Left ventricle myocardium inferior (tissue), 1 donor: ENCODE measurements around the gene TSC22D1. TPM values are rescaled to one million over a fixed set of nuclear protein-coding genes. Genes with fewer than 3 reads are reported as not detected.

Source experiments
- DNase-seq: peaks from one replicate; pipeline ENCODE4 v3.0.0-alpha.2; 2020
- H3K27ac ChIP-seq: fragments of 200-600 bp; replicated peaks from 2 replicates; pipeline ENCODE4 v1.8.0; 2021
- H3K27me3 ChIP-seq: fragments of 200-600 bp; 2 replicates; pipeline ENCODE4 v1.8.0; 2021; ENCODE audit warnings: low read depth
- H3K36me3 ChIP-seq: fragments of 200-600 bp; 2 replicates; pipeline ENCODE4 v1.8.0; 2021
- H3K4me1 ChIP-seq: fragments of 200-600 bp; 2 replicates; pipeline ENCODE4 v1.8.0; 2021
- H3K4me3 ChIP-seq: fragments of 200-600 bp; 2 replicates; pipeline ENCODE4 v1.8.0; 2021; ENCODE audit warnings: mild to moderate bottlenecking, moderate library complexity
- H3K9me3 ChIP-seq: fragments of 200-600 bp; replicated peaks from 2 replicates; pipeline ENCODE4 v1.8.0; 2021
- intact Hi-C: fragments of 100-400 bp; cut with micrococcal nuclease; formaldehyde crosslinking; loops from one replicate; pipeline ENCODE4 v1.11.0; 2022
- total RNA-seq: library from RNA; stranded (reverse); fragmentation: NEBNext Ultra II Directional; extraction: Animal tissue kit (Norgen Biotek cat#: 25700); gene quantifications from one replicate; pipeline ENCODE4 v1.2.1, GENCODE V29; 2021
- TF ChIP-seq, protein P1 (sequence below): fragments of 200-600 bp; IDR thresholded peaks from 2 replicates; pipeline ENCODE4 v1.8.0; 2021; ENCODE audit warnings: antibody characterized with exemption, mild to moderate bottlenecking, borderline replicate concordance
- donor health status: DM: no; HTN: yes; CAD: no; lungs with severe emphysema.

The TSC22D1 gene
- total RNA-seq, 1 donor from 2014 or later = 158 TPM

DNA sequence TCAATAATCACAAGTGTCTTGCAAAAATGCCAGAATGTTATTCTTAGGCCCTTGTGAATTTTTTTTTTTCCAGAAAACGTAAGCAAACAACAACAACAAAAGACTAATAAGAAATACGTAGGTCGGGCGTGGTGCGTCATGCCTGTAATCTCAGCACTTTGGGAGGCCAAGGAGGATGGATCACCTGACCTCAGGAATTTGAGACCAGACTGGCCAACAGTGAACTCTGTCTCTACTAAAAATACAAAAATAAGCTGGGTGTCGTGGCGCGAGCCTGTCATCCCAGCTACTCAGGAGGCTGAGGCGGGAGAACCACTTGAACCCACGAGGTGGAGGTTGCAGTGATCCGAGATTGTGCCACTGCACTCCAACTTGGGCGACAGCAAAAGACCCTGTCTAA is 20.9 kb downstream of the TSC22D1 start:
- intact Hi-C loops = no loop called here
- peaks cover 12% of the 10 kb centered on the region for H3K36me3 ChIP-seq
- H3K9me3 ChIP-seq = no peaks in the 10 kb centered on the region
- no peaks in the 10 kb centered on the region for H3K4me1 ChIP-seq
- DNase-seq = no peak
- H3K27ac ChIP-seq = no peak overlapping the region
- H3K27me3 ChIP-seq = no peaks in the 10 kb centered on the region
- no peak overlapping the region for H3K4me3 ChIP-seq
- TF ChIP-seq, protein P1, sequence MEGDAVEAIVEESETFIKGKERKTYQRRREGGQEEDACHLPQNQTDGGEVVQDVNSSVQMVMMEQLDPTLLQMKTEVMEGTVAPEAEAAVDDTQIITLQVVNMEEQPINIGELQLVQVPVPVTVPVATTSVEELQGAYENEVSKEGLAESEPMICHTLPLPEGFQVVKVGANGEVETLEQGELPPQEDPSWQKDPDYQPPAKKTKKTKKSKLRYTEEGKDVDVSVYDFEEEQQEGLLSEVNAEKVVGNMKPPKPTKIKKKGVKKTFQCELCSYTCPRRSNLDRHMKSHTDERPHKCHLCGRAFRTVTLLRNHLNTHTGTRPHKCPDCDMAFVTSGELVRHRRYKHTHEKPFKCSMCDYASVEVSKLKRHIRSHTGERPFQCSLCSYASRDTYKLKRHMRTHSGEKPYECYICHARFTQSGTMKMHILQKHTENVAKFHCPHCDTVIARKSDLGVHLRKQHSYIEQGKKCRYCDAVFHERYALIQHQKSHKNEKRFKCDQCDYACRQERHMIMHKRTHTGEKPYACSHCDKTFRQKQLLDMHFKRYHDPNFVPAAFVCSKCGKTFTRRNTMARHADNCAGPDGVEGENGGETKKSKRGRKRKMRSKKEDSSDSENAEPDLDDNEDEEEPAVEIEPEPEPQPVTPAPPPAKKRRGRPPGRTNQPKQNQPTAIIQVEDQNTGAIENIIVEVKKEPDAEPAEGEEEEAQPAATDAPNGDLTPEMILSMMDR = no peak

DNA sequence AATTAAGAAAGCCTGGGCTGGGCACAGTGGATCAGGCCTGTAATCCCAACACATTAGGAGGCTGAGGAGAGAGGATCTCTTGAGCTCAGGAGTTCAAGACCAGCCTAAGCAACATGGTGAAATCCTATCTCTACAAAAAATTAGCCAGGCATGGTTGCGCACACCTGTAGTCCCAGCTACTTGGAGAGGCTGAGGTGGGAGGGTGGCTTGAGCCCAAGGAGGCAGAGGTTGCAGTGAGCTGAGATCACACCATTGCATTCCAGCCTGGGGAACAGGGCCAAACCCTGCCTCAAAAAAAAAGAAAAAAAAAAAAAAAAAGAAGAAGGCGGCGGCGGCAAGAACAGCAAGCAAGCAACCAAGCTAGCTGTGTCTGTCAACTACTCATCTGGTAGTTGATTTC is 26.7 kb downstream of the TSC22D1 start:
- no peak for DNase-seq
- Histone ChIP-seq H3K4me3 (no peak overlapping the region), H3K27me3 (no peaks in the 10 kb centered on the region), H3K27ac (no peak overlapping the region), H3K36me3 (peaks cover 7% of the 10 kb centered on the region), H3K4me1 (no peaks in the 10 kb centered on the region), H3K9me3 (no peaks in the 10 kb centered on the region)
- TF ChIP-seq, protein P1 = no peak
- intact Hi-C loops = no loop called here

DNA sequence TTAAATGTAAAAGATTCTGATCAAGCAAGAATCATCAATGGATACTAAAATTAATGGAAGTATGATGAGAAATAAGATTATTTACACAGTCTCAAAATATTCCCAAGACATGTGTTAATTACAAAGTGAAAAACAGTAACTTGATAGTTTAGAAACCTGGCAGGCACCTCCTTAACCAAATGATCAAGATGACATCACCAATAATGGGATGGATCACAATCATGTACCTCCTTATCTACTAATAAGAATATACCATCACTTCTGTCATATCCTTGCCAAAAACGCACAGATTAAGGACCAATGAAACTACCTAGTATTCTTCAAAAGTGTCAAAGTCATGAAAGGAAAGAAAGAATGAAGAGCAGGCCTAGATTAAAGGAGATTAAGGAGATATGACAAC is 30.0 kb downstream of the TSC22D1 start:
- H3K27me3 ChIP-seq = no peaks in the 10 kb centered on the region
- no peaks in the 10 kb centered on the region for H3K9me3 ChIP-seq
- intact Hi-C loops = no loop called here

DNA sequence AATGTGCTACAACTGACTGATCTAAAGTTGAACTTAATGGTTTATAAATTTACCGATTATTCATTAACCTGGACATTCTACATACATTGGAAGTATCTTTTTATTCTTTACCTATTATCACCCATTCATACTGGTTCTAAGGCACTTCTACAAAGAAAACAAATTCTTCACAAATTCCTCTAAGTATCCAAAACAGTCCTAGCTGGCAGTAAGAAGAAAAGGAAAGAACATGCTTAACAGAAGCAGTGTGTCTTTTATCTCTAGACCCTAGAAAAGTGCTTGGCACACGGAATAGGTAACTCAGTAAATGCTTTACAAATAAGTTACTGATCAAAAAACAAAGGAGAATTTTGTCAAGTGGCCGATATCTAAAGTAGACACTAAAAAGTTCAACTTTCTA is 32.8 kb downstream of the TSC22D1 start:
- H3K27ac ChIP-seq = no peak overlapping the region
- H3K27me3 ChIP-seq = no peaks in the 10 kb centered on the region
- intact Hi-C loops = no loop called here
- H3K4me3 ChIP-seq = no peak overlapping the region
- H3K9me3 ChIP-seq = no peaks in the 10 kb centered on the region
- H3K4me1 ChIP-seq = peaks cover 22% of the 10 kb centered on the region
- DNase-seq = no peak
- peaks cover 10% of the 10 kb centered on the region for H3K36me3 ChIP-seq
- TF ChIP-seq, protein P1 = no peak

More for the DNA sequence above, 30.0 kb downstream of the TSC22D1 start:
- Histone ChIP-seq H3K4me1 (peaks cover 14% of the 10 kb centered on the region), H3K27ac (no peak overlapping the region), H3K4me3 (no peak overlapping the region), H3K36me3 (no peaks in the 10 kb centered on the region)
- TF ChIP-seq, protein P1 = no peak
- DNase-seq = no peak

DNA sequence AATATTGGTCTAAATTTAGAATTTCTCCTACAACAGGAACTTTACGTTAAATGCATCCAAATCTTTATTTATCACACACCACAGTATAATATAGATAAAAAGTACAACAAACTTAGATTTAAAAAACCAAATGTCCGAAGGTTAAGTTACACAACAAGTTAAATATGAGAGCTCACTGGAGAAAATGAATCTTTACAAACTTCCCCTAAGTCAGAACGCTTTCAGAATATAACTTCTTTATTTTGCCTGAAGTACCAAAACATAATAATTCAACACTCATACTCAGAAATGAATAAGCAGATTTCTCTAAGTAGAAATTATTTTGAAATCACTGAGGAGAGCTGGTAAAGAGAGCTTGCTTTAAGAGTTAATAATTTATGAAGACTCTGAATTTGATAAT is 33.8 kb downstream of the TSC22D1 start:
- TF ChIP-seq, protein P1 = no peak
- Histone ChIP-seq H3K36me3 (peaks cover 10% of the 10 kb centered on the region), H3K27ac (no peak overlapping the region), H3K4me1 (peaks cover 22% of the 10 kb centered on the region), H3K4me3 (no peak overlapping the region), H3K9me3 (no peaks in the 10 kb centered on the region), H3K27me3 (no peaks in the 10 kb centered on the region)
- intact Hi-C loops = no loop called here
- DNase-seq = no peak

DNA sequence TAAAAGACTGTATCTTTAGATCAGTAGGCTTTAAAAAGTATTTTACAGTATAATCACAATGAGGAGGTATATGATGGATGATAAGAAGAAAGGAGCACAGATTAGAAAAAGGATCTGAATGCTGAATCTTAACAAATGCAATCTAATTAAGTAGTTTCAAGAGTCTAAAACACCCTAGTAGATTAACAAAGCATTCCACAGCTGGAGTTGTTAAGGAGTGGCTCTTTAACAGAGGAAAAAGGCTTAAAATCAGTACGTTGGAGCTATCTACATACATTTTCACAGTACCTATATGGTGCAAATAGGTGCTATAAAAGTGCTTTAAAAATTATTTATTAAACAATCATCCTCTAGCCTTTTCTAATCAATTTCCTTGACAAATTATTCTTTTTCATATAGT is 34.5 kb downstream of the TSC22D1 start:
- TF ChIP-seq, protein P1 = no peak
- H3K9me3 ChIP-seq = no peaks in the 10 kb centered on the region
- H3K27ac ChIP-seq = no peak overlapping the region
- no peaks in the 10 kb centered on the region for H3K27me3 ChIP-seq
- no peak for DNase-seq
- H3K4me1 ChIP-seq = peaks cover 22% of the 10 kb centered on the region
- H3K4me3 ChIP-seq = no peak overlapping the region
- H3K36me3 ChIP-seq = peaks cover 10% of the 10 kb centered on the region
- intact Hi-C loops = no loop called here
